OCI-LY7 (cell line): ENCODE results near the gene KDM4B.

Experiments used
- CTCF ChIP-seq: fragments of 200-600 bp; sonication (generic); conservative IDR thresholded peaks from 2 replicates; pipeline ENCODE4 v1.5.1; 2014; ENCODE audit warnings: mild to moderate bottlenecking, antibody characterized with exemption, low read length, moderate library complexity, mixed read lengths
- EZH2phosphoT487 ChIP-seq: fragments of 200-600 bp; sonication (generic); IDR thresholded peaks from 2 replicates; pipeline ENCODE4 v1.6.1; 2018; ENCODE audit warnings: low read depth, borderline replicate concordance, mild to moderate bottlenecking, mixed run types, antibody characterized with exemption, low read length, moderate library complexity, mixed read lengths

- no peak for TF ChIP-seq CTCF
- no peak for TF ChIP-seq EZH2phosphoT487
Measured at GRCh38 chr19:5025027-5025426, 56.1 kb downstream of the KDM4B start.
